GM12801 (cell line): ENCODE data around the gene PYGO2.

Source experiments
- TF ChIP-seq, protein P1 (sequence below): IDR thresholded peaks from one replicate; pipeline ENCODE4 v1.5.1; 2011; ENCODE audit warnings: control low read depth; ENCODE audit not compliant: insufficient read length; ENCODE audit errors: extremely low read depth

Gene PYGO2

DNA sequence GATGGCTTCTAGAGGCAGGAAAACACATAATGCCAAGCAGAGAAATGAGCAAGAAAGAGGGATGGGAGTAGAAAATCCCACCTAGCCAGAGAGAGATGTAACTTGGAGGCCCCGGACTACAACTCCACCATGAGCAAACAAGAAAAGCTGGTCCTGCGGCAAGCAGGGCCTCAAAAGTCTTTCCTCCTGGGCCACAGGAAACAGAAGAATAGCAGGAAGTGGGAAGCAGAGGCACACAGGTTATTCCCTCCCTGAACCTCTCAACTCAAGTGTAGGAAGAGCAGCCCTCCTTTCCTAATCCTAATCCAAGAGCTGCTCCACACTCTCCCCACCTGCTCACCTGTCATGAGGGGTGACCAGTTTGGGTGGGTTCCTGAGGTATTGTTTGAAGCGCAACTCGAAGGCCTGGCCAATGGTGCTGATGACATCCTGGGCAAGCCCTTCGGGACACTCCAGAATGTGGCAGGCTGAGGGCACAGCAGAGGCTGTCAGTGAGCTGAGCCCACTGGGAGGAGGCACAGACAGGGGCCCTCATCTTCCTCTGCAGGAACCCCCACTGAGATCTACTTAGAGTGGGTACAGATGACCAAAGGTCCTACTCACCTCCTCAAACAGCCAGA lies 5.9 kb upstream of the PYGO2 start:
- TF ChIP-seq, protein P1, sequence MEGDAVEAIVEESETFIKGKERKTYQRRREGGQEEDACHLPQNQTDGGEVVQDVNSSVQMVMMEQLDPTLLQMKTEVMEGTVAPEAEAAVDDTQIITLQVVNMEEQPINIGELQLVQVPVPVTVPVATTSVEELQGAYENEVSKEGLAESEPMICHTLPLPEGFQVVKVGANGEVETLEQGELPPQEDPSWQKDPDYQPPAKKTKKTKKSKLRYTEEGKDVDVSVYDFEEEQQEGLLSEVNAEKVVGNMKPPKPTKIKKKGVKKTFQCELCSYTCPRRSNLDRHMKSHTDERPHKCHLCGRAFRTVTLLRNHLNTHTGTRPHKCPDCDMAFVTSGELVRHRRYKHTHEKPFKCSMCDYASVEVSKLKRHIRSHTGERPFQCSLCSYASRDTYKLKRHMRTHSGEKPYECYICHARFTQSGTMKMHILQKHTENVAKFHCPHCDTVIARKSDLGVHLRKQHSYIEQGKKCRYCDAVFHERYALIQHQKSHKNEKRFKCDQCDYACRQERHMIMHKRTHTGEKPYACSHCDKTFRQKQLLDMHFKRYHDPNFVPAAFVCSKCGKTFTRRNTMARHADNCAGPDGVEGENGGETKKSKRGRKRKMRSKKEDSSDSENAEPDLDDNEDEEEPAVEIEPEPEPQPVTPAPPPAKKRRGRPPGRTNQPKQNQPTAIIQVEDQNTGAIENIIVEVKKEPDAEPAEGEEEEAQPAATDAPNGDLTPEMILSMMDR, result no peak

DNA sequence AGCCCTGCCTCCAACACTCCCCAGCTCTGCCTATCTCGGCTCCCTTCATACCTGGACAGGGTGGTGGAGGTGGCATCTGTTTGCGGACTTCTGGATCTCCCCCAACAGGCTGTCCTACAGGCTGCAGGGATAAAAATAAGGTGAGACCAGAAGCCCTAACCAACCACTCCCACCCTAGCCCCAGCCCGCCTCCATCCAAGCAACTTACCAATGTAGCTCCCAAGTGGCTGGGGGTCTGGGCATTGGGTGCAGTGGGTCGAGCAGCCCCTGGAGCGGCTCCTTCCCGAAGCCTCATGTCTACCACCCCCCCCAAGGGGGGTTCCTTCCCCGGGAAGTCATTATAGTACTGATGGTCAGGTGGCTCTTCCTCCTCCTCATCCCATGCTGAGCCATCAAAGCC lies 4.5 kb upstream of the PYGO2 start:
- TF ChIP-seq, protein P1, result no peak

DNA sequence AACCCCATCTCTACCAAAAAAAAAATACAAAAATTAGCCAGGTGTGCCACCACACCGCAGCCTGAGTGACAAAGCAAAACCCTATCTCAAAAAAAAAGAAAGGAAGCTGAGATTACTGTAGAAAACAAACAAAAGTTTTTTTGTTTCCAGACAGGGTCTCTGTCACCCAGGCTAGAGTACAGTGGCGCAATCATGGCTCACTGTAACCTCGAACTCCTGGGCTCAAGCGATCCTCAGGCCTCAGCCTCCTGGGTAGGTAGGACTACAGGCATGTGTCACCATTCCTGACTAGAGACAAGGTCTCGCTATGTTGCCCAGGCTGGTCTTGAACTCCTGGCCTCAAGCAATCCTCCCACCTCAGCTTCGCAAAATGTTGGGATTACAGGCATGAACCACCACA lies 2.8 kb upstream of the PYGO2 start:
- TF ChIP-seq, protein P1, result no peak

DNA sequence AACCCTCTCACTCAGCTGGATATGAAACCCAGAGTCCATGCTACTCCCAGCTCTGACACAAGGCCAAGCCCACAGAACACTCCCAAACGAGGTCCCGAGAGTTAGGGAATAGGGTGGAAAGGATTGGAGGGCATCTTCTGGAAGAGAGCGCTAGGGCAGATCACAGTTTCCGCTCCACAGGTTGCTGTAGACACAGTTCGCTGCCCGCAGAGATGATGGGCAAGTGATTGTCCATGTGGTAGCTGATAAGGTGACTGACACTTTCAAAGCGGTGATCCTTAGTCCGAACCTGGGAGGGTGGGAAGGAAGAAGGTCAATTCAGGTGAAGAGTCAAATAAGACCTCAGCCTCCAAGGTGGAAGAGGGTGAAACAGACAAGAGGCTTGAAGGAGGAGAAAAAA lies 2.1 kb upstream of the PYGO2 start:
- TF ChIP-seq, protein P1, result no peak

DNA sequence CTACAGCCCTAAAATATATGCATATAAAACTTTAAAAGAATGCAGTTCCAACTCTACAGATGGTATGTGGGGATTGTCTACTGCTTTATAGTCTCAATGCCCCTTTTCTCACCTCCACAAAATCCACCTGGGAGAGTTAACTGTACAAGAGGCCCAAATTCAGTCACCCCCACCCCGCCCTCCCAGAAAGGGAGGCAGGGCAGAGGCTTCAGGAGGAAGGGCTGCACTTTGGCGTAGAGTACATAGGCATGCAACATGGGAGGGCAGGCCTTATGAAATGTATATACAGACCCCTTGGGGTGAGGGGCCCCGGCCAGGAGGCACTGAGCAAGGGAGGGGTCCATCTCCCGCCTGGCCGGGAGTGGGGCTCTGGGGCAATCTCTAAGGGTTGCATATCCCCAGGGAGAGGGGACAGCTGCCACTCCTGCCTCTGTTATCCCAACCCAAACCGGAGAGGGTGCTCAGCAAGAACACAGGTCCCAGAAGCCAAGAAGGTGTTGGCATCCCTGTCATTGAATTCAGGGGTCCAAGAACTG lies 1.3 kb upstream of the PYGO2 start:
- TF ChIP-seq, protein P1, result no peak

DNA sequence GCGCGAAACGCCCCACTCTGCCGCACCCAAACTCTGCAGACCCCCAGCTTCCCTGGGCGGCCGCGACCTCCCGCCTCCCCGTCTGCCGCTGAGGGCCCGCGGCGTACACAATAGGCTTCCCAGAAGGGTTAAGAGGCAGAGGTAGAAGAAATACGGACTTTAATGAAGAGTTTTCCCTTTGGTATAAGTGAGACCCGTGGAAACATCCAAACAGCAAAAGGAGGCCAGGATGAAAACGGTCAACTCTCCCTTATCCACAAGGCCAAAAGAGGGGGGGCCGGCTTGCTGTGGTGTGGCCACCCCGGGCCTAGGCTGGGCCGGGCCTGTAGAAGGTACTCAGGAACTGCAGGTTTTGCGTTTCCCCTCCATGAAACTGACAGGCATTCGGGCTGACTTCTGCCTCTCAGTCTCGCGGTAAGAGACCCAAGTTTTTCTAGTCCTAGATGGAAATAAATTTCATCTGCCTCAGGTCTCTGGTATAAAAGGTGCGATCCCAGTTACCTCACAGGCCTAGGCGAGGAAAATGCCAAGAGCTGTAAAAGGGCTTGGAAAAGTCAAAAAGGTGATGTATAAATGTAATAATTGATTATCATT lies 671 bp upstream of the PYGO2 start:
- TF ChIP-seq, protein P1, result no peak

DNA sequence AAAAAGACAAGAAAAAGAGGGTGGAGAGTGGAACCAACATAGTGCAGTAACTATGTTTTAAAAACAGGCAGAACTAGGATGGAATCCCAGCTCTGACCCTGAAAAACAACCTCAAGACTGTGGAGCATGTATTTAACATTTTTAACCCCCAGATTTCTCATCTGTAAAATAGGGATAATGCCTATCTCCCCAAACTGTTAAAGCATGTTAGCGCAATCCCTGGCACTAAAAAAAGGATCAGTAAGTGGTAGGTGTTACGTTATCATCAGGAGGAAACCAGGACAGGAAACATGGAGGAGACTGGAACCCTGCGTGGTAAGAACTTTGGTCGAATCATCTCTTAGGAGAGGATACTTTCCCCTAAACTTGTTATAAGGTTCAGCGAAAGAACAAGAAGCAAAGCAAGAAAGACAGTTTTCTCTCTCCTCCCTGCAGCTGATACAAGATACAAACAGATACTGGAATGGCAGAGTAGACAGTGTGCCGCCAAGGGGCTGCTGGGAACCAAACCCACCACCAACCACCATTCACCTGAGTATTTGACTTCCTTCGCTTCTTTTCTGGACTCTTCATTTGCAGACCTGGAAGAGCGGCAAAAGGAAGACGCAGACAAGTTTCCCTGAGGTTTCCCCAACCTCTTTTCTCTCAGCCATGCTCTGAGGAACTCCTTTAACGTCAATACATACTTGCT lies 991 bp downstream of the PYGO2 start:
- TF ChIP-seq, protein P1, result no peak
